HT-29 (cell line): Measurements from ENCODE around the gene PERM1. TPM values are rescaled to one million over a fixed set of nuclear protein-coding genes. Genes with fewer than 3 reads are reported as not detected.
A peak's percentile ranks its signal among the peaks of the same experiment; 100 is the strongest.
"Not testable (repeated sequence)": the region's sequence is repeated elsewhere in the genome, so short reads cannot be mapped to it uniquely, and the experiment has no call there.

Experiments
- DNase-seq: peaks from one replicate; pipeline ENCODE4 v3.0.0-alpha.2; 2015; ENCODE audit warnings: low spot score
- total RNA-seq: library from RNA; depleted of rRNA; stranded (reverse); fragments of >200 nt; shearing (Covaris generic); gene quantifications from 2 replicates; pipeline ENCODE4 v1.2.3, GENCODE V29; 2014; rRNA removed

The PERM1 gene
- 0.03 TPM in 1 of 2 replicates, not detected in the other for total RNA-seq

- no peak for DNase-seq
These were observed at the start of gene PERM1 for GRCh38 chr1:981955-982558. PERM1 (minus strand) TSS chr1:982093; CDS start chr1:981029, 1,064 bp downstream.

GRCh38 chr1:1030867-1031658, 49.2 kb upstream of the PERM1 start:
- not testable (repeated sequence) for DNase-seq

GRCh38 chr1:1027791-1028190, 45.9 kb upstream of the PERM1 start:
- no peak for DNase-seq

- no peak for DNase-seq
These were observed 44.9 kb upstream of the PERM1 start for GRCh38 chr1:1026599-1027413.

GRCh38 chr1:1025730-1026129, 43.8 kb upstream of the PERM1 start:
- DNase-seq: no peak

GRCh38 chr1:1024771-1025699, 43.1 kb upstream of the PERM1 start:
- DNase-seq: peak; percentile 93

GRCh38 chr1:1024149-1024770, 42.4 kb upstream of the PERM1 start:
- DNase-seq: no peak

- DNase-seq: peak; percentile 80
These were observed 41.8 kb upstream of the PERM1 start for GRCh38 chr1:1023700-1024099.

GRCh38 chr1:1022302-1023009, 40.6 kb upstream of the PERM1 start:
- peak; percentile 43 for DNase-seq

- DNase-seq: peak; percentile 71
These were observed 40.0 kb upstream of the PERM1 start for GRCh38 chr1:1021920-1022259.

- peak; percentile 64 for DNase-seq
These were observed 39.4 kb upstream of the PERM1 start for GRCh38 chr1:1021010-1021919.

- peak; percentile 45 for DNase-seq
These were observed 38.6 kb upstream of the PERM1 start for GRCh38 chr1:1020415-1021009.

- peak; percentile 36 for DNase-seq
These were observed 38.1 kb upstream of the PERM1 start, which contains the start of gene AGRN for GRCh38 chr1:1020000-1020404. AGRN (plus strand) TSS chr1:1020120; CDS start chr1:1020173, 53 bp downstream.

GRCh38 chr1:1019122-1019999, 37.5 kb upstream of the PERM1 start:
- DNase-seq: peak; percentile 90

GRCh38 chr1:1018321-1018685, 36.4 kb upstream of the PERM1 start:
- DNase-seq: not testable (repeated sequence)

GRCh38 chr1:1017397-1018320, 35.8 kb upstream of the PERM1 start:
- DNase-seq: peak; percentile 27
